HG02885 (cell line): ENCODE measurements around the gene ADCK1.
"Not testable (repeated sequence)": the region's sequence is repeated elsewhere in the genome, so short reads cannot be mapped to it uniquely, and the experiment has no call there.

Experiments
- ATAC-seq: cut with Tn5 transposase; IDR thresholded peaks from one replicate; pipeline ENCODE4 v1.9.1; 2021; ENCODE audit warnings: mild to moderate bottlenecking; ENCODE audit not compliant: unreplicated experiment, poor library complexity

The ADCK1 gene

GRCh38 chr14:77799863-77800730, at the start of gene ADCK1:
TSS of gene ADCK1 (plus strand) at chr14:77800109. CDS start at chr14:77818979, 18,870 bp downstream.
- ATAC-seq: peak; percentile 94

- no peak for ATAC-seq
These were observed 47.6 kb upstream of the ADCK1 start for GRCh38 chr14:77752266-77752665.

DNA sequence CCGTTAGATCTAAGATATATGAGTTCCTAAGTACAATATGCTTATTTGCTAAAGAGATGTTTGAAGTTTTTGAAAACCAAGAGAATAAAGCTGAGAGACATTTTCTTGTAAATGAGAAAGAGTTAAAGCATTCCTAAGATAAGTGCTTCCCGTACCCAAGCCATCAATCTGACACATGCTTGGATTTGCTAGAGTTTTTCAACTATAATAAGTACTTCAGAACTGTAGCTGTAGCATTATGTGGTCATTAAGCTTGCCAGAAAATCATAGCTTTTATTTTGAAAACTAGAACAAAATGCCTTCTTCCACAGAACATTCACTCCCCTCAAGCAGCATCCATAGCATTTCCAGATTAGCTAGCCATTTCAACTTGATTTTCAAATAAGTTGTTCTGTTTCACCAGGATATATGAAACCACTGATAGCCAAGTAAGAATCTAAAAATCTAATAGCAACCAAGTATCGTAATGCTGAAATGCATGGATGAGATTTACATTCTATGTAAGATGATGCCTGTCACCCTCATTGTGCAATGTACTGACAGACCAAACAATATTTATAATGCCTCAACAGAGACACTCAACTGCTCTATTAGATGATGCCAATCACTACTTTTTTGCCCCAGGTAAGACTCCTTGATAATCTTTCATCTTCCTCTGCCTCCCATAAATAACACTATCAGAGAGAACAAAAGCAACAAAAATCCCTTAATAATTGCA, 47.0 kb upstream of the ADCK1 start:
- ATAC-seq: no peak

- ATAC-seq: peak; percentile 92
These were observed 39.3 kb upstream of the ADCK1 start, which contains the start of gene SNW1 for GRCh38 chr14:77760381-77761204. TSS of gene SNW1 (minus strand) at chr14:77761156. CDS start at chr14:77761127, 29 bp downstream.

DNA sequence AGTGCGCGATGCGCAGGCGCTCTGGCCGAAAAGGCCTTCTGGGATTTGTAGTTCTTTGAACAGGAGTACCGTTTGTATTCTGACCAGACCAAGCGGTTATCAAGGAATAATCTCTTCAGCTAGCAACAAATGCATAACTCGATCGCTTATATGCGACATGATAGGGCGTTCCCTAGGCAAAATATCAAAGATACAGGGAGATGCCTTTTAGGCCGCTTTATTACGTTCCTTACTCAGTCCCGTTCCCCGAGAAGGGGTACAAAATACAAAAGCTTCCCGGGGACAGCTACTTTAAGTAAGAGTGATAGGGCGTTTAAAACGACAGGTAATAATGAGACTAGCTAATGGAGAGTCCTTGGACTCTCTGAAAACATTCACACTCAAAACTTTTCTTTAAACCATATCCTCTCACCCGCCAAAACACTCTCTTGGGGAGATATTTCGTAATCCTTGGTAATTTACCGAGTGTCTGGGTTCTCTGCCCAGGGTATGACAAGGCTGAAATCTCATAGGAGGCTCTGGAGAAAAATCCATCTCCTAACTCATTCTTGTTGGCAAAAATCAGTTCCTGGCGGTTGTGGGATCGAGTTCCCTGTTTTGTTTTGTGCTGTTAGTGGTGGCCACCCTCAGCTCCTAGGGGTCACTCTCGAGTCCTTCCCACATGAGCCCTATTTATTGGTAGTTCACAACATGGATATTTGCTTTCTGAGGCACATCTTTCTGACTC, 38.5 kb upstream of the ADCK1 start:
- ATAC-seq: peak; percentile 27

- no peak for ATAC-seq
These were observed 36.6 kb upstream of the ADCK1 start for GRCh38 chr14:77763316-77763715.

GRCh38 chr14:77763978-77764377, 35.9 kb upstream of the ADCK1 start:
- no peak for ATAC-seq

DNA sequence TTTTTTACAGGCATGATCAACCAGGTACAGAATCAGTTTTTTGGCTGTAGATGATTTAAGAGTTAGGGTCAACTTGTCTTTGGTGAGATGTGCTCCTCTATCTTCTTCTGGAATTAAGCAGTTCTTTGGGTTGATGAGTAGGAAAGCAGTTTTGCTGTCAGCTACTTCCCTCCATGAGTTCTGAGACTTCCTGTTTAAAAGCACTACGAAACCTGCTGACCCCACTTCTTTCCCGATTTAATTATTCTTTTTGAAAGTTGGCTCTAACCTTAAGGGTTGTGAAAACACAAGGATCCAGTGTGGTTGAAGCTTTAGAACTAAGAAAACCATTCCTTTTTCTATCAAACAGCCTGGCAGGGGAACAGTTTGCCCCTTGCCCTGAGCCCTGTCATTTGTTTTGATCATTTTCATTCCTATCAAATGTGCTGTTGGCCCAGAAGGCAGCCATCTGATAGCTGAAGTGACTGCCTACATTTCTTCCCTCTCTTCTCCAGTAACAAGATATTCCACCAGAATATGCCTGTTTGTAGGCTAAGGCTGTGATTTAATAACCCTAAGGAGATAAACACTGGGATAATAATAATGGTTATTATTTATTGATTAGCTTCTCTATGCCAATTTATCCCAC, 31.4 kb upstream of the ADCK1 start:
- ATAC-seq: not testable (repeated sequence)

DNA sequence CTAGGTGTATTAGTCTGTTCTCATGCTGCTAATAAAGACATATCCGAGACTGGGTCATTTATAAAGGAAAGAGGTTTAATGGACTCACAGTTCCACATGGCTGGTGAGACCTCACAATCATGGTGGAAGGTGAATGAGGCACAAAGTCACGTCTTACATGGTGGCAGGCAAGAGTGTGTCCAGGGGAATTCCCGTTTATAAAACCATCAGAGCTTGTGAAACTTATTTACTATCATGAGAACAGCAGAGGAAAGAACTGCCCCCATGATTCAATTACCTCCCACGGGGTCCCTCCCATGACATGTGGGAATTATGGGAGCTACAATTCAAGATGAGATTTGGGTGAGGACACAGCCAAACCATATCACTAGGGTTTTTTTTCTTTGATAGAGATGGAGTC, 25.9 kb upstream of the ADCK1 start:
- not testable (repeated sequence) for ATAC-seq

DNA sequence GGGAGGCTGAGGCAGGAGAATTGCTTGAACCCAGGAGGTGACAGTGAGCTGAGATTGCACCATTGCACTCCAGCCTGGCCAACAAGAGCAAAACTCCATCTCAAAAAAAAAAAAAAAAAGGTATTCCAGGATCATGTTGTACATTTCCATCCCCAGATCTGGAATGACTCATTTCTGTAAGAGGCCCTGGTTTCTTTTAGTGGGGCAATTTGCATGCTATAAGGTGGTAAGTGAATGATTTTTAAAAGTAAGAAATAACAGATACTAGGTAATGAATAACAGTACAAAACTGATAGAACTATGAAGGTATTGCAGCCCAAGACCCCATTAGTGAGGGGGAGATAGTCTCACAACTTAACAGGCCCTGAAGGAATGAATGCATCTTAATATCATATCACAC, 17.7 kb upstream of the ADCK1 start:
- ATAC-seq: peak; percentile 41

DNA sequence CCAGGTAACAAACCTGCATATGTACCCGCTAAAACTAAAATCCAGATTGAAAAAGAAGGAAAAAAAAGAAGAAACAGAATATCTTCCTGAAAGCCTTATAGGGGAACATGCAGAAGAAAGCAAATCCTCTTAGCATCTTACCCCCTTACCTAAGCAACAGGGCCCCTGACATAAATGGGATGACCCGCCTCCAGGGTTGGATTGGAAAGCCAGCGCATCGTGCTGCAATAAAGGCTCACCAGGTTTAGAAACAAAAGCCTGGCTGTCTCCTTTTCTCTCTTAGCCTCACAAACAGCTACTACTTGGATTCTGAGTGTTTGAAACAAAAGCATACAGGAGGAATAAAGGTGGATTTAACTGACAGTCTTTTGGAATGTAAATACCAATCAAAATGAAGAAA, 13.8 kb upstream of the ADCK1 start:
- ATAC-seq: no peak

- ATAC-seq: no peak
These were observed 9.2 kb upstream of the ADCK1 start for GRCh38 chr14:77790566-77791224.

DNA sequence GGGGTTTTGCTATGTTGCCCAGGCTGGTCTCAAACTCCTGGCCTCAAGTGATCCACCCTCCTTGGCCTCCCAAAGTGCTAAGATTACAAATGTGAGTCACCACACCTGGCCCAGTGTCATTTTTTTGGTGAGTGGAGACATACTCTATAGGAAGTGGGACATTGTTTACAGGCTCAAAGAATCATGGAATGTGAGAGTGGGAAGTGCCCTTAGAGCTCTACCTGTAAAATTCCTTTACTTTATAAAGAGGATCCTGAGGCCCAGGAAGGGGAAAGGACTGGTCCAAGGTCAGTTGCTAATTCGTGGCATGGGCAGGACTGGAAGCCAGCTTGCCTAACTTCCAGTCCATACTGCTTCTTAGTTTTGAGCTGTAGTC, 8.7 kb upstream of the ADCK1 start:
- no peak for ATAC-seq

DNA sequence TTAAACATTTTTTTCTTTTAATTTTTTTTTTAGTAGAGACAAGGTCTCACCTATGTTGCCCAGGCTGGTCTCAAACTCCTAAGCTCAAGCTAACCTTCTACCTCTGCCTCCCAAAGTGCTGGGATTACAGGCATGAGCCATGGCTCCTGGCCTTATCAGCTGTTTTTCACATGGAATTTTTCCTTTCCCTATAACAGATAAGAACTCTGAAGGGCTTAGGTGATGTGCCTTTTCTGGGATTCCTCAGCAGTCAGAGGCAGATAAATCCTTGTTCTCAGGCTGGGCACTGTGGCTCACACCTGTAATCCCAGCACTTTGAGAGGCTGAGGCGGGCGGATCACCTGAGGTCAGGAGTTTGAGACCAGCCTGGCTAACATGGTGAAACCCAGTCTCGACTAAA, 6.7 kb upstream of the ADCK1 start:
- not testable (repeated sequence) for ATAC-seq

- no peak for ATAC-seq
These were observed 5.6 kb upstream of the ADCK1 start for GRCh38 chr14:77794357-77794756.

DNA sequence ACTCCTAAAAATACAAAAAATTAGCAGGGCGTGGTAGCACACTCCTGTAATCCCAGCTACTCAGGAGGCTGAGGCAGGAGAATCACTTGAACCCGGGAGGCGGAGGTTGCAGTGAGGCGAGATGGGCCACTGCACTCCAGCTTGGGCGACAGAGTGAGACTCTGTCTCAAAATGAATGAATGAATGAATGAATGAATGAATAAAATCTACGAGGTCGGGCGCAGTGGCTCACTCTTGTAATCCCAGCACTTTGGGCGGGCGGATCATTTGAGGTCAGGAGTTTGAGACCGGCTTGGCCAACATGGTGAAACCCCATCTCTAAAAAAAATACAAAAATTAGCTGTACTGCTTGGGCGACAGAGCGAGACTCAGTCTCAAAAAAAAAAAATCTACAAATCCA, 453 bp upstream of the ADCK1 start:
- ATAC-seq: not testable (repeated sequence)

- ATAC-seq: no peak
These were observed 905 bp downstream of the ADCK1 start for GRCh38 chr14:77800814-77801213.

DNA sequence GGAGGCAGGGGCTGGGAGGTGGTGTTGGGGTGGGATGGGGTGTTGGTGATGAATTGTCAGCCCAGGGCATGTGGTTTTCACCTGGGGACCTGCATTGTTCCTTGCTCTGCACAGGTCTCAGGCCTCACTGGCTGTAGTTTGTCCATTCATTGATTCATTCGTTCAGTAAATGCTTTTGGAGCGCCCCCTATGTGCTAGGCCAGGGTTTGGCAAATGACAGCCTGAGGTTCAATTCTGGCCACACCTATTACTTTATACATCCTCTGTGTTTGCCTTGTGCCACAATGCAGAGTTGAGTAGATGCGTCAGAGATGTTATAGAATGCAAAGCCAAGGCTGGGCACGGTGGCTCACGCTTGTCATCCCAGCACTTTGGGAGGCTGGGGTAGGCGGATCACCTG, 4.7 kb downstream of the ADCK1 start:
- no peak for ATAC-seq

DNA sequence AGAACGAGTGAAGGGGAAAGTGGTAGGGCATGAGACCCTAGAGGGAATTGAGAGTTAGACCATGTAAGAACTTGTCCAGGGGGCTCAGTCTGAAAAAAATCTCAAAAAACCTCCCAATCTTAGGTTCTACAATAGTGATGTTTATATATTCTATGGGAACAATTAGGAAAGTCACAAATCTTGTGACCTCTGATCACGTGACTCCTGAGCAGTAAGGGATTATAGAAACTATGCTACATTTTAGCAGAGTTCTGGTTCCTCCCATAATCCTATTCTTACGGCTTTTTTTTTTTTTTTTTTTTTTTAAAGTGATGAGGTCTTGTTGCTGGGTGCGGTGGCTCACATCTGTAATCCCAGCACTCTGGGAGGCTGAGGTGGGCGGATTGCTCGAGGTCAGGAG, 5.8 kb downstream of the ADCK1 start:
- no peak for ATAC-seq
